Colonic mucosa (tissue), 4 donors: Measurements from ENCODE around the gene LYPLA2. TPM values are rescaled to one million over a fixed set of nuclear protein-coding genes. Genes with fewer than 3 reads are reported as not detected.

ENCODE experiments used
- DNase-seq: peaks from one replicate; pipeline ENCODE4 v3.0.0-alpha.2; 2020
- H3K27ac ChIP-seq: fragments of 200-600 bp; one replicate; pipeline ENCODE4 v1.8.0; 2021
- H3K27me3 ChIP-seq: fragments of 200-600 bp; one replicate; pipeline ENCODE4 v1.8.0; 2021
- H3K36me3 ChIP-seq: fragments of 200-600 bp; one replicate; pipeline ENCODE4 v1.8.0; 2021
- H3K4me1 ChIP-seq: fragments of 200-600 bp; one replicate; pipeline ENCODE4 v1.8.0; 2021; ENCODE audit warnings: mild to moderate bottlenecking
- H3K4me3 ChIP-seq: fragments of 200-600 bp; one replicate; pipeline ENCODE4 v1.8.0; 2021
- H3K9ac ChIP-seq, 2 donors: one replicate each; pipeline ENCODE4 v1.7.0; 2013; ENCODE audit warnings: control low read depth in 2 of 2, low read depth in 2 of 2, low read length in 2 of 2
- H3K9me3 ChIP-seq: fragments of 200-600 bp; one replicate; pipeline ENCODE4 v1.8.0; 2021
- intact Hi-C: fragments of 100-400 bp; cut with DNase I; formaldehyde crosslinking; loops from one replicate; pipeline ENCODE4 v1.14.1; 2022
- total RNA-seq, 2 donors: library from RNA; stranded (reverse); fragmentation: NEBNext Ultra II Directional in 1 of 2; extraction: Animal tissue kit (Norgen Biotek cat#: 25700) in 1 of 2; gene quantifications; one replicate each; pipeline ENCODE4 v1.2.1, GENCODE V29; 2021
- TF ChIP-seq, protein P1 (sequence below): fragments of 200-600 bp; IDR thresholded peaks from one replicate; pipeline ENCODE4 v1.8.0; 2022; ENCODE audit warnings: antibody characterized with exemption, mild to moderate bottlenecking
- donor health status: healthy.
- donor health status: DM: no; HTN: no; CAD: no.
- donor health status: DM: no; HTN: no; CAD: no.

The LYPLA2 gene
- total RNA-seq, 2 donors from 2014 or later = 76.3 to 93.7 TPM

- intact Hi-C loops = no loop called here
- no peak for DNase-seq
- Histone ChIP-seq H3K27me3 (no peaks in the 10 kb centered on the region), H3K4me3 (no peak overlapping the region), H3K9me3 (no peaks in the 10 kb centered on the region), H3K9ac (no peak overlapping the region), H3K36me3 (peaks cover 6% of the 10 kb centered on the region), H3K4me1 (peaks cover 6% of the 10 kb centered on the region), H3K27ac (no peak overlapping the region)
- TF ChIP-seq, protein P1, sequence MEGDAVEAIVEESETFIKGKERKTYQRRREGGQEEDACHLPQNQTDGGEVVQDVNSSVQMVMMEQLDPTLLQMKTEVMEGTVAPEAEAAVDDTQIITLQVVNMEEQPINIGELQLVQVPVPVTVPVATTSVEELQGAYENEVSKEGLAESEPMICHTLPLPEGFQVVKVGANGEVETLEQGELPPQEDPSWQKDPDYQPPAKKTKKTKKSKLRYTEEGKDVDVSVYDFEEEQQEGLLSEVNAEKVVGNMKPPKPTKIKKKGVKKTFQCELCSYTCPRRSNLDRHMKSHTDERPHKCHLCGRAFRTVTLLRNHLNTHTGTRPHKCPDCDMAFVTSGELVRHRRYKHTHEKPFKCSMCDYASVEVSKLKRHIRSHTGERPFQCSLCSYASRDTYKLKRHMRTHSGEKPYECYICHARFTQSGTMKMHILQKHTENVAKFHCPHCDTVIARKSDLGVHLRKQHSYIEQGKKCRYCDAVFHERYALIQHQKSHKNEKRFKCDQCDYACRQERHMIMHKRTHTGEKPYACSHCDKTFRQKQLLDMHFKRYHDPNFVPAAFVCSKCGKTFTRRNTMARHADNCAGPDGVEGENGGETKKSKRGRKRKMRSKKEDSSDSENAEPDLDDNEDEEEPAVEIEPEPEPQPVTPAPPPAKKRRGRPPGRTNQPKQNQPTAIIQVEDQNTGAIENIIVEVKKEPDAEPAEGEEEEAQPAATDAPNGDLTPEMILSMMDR = no peak
Observed at GRCh38 chr1:23804183-23804835, 13.4 kb downstream of the LYPLA2 start.

GRCh38 chr1:23805025-23805424 lies 14.1 kb downstream of the LYPLA2 start:
- intact Hi-C loops = no loop called here

DNA sequence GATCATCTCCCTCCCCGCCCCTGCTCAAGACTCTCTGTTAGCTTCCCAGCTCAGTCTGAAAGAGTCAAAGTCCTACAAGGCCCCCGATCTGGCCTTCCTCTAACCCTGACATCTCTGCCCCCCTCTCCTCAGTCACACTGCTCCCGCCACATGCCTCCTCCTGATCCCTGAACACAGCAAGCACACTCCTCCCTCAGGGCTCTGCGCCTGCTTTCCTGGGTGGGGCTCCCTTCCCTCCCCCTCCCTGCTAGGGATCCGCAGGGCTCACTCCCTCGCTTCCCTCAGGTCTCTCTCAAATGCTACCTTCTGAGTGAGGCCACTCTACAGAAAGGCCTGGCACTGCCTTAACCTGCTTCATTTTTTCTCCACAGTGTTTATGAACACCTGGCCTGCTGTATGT lies 15.3 kb downstream of the LYPLA2 start:
- intact Hi-C loops = no loop called here
- Histone ChIP-seq H3K9me3 (no peaks in the 10 kb centered on the region), H3K4me1 (peaks cover 6% of the 10 kb centered on the region), H3K36me3 (peaks cover 6% of the 10 kb centered on the region), H3K27ac (no peak overlapping the region), H3K9ac (no peak overlapping the region), H3K4me3 (no peak overlapping the region), H3K27me3 (no peaks in the 10 kb centered on the region)
- TF ChIP-seq, protein P1 = no peak
- DNase-seq = no peak

More at GRCh38 chr1:23805025-23805424, 14.1 kb downstream of the LYPLA2 start:
- H3K9me3 ChIP-seq = no peaks in the 10 kb centered on the region
- no peak for DNase-seq
- no peak overlapping the region for H3K4me3 ChIP-seq
- H3K9ac ChIP-seq = no peak overlapping the region
- no peak overlapping the region for H3K27ac ChIP-seq
- TF ChIP-seq, protein P1 = no peak
- H3K4me1 ChIP-seq = peaks cover 6% of the 10 kb centered on the region
- H3K36me3 ChIP-seq = peaks cover 6% of the 10 kb centered on the region
- H3K27me3 ChIP-seq = no peaks in the 10 kb centered on the region

DNA sequence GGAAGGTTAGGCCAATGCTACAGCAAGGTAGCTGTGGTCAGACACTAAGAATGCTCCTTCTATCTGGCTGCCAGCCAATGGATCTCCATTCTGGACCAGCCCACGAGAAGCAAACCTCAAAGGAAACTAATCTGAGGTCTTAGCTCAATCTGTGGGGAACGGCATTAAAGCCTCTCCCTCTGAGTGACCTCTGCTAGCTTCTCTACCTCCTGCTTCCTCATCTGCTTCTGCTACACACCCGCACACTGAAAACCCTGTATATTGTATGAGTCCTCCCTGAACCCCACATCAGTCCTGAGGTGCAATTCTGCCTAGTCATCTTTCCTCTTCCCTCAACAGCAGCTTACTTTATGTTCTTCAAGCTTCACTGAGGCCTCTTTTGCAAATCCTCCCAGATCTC lies 16.5 kb downstream of the LYPLA2 start:
- intact Hi-C loops = no loop called here

GRCh38 chr1:23809751-23810171 lies 18.8 kb downstream of the LYPLA2 start:
- H3K27ac ChIP-seq = no peak overlapping the region
- no peaks in the 10 kb centered on the region for H3K27me3 ChIP-seq
- intact Hi-C loops = loop anchor here (5.0 kb wide), 2 partner anchors 58 to 108 kb away; partner anchors contain the start of gene FUCA1
- H3K9ac ChIP-seq = peak overlapping the region in 1 of 2 donors; percentile 59
- peak; percentile 91 for DNase-seq
- no peaks in the 10 kb centered on the region for H3K36me3 ChIP-seq
- no peaks in the 10 kb centered on the region for H3K4me1 ChIP-seq
- TF ChIP-seq, protein P1 = peak; percentile 70
- H3K9me3 ChIP-seq = no peaks in the 10 kb centered on the region
- H3K4me3 ChIP-seq = no peak overlapping the region

More for the DNA sequence above, 16.5 kb downstream of the LYPLA2 start:
- DNase-seq = no peak
- Histone ChIP-seq H3K9me3 (no peaks in the 10 kb centered on the region), H3K4me1 (no peaks in the 10 kb centered on the region), H3K27me3 (no peaks in the 10 kb centered on the region), H3K9ac (no peak overlapping the region), H3K27ac (no peak overlapping the region), H3K36me3 (peaks cover 6% of the 10 kb centered on the region), H3K4me3 (no peak overlapping the region)
- TF ChIP-seq, protein P1 = no peak
